H4 (cell line): ENCODE results near the gene TAS2R4. TPM values are rescaled to one million over a fixed set of nuclear protein-coding genes. Genes with fewer than 3 reads are reported as not detected.
"Not testable (repeated sequence)": the region's sequence is repeated elsewhere in the genome, so short reads cannot be mapped to it uniquely, and the experiment has no call there.

ENCODE experiments used
- DNase-seq: peaks from one replicate; pipeline ENCODE4 v3.0.0-alpha.2; 2015; ENCODE audit warnings: low spot score
- total RNA-seq: library from RNA; depleted of rRNA; stranded (reverse); fragments of >200 nt; shearing (Covaris generic); gene quantifications from 2 replicates; pipeline ENCODE4 v1.2.3, GENCODE V29; 2014; rRNA removed

TAS2R4 gene
- total RNA-seq, 1 experiment from 2014 or later: not detected

DNA sequence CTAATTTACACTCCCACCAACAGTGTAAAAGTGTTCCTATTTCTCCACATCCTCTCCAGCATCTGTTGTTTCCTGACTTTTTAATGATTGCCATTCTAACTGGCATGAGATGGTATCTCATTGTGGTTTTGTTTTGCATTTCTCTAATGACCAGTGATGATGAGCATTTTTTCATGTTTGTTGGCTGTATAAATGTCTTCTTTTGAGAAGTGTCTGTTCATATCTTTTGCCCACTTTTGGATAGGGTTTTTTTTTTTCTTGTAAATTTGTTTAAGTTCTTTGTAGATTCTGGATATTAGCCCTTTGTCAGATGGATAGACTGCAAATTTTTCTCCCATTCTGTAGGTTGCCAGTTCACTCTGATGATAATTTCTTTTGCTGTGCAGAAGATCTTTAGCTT lies 46.0 kb downstream of the TAS2R4 start:
- not testable (repeated sequence) for DNase-seq

Other genes with a start within 250 kb of the TAS2R4 start
- gene AGK, start 225.3 kb upstream of the TAS2R4 start, total RNA-seq: 36.6 and 43.2 TPM in 2 replicates
- gene DENND11, start 74.5 kb upstream of the TAS2R4 start, total RNA-seq: 6.1 and 7.8 TPM in 2 replicates
- gene WEE2, start 68.3 kb upstream of the TAS2R4 start, total RNA-seq: not detected in 2 replicates
- 516 and 551 TPM in 2 replicates for gene SSBP1, start 38.3 kb upstream of the TAS2R4 start, total RNA-seq
- 0.08 TPM in 1 of 2 replicates, not detected in the other for gene TAS2R3, start 12.6 kb upstream of the TAS2R4 start, total RNA-seq
- not detected in 2 replicates for gene TAS2R5, start 13.5 kb downstream of the TAS2R4 start, total RNA-seq
- not detected in 2 replicates for gene PRSS37, start 64.8 kb downstream of the TAS2R4 start, total RNA-seq
- not detected in 2 replicates for gene OR9A4, start 139.7 kb downstream of the TAS2R4 start, total RNA-seq
- gene CLEC5A, start 170.3 kb downstream of the TAS2R4 start, total RNA-seq: not detected in 2 replicates
- not detected in 2 replicates for gene TAS2R38, start 197.1 kb downstream of the TAS2R4 start, total RNA-seq
- gene MGAM, start 219.2 kb downstream of the TAS2R4 start, total RNA-seq: 0.02 and 0.08 TPM in 2 replicates